UCSD-AML1 (cell line): ENCODE measurements around the gene RIMBP2.

Experiments used
- DNase-seq: peaks from one replicate; lab custom pipeline; 2025; ENCODE audit not compliant: unreplicated experiment; lab: John Stamatoyannopoulos, UW

The RIMBP2 gene

DNA sequence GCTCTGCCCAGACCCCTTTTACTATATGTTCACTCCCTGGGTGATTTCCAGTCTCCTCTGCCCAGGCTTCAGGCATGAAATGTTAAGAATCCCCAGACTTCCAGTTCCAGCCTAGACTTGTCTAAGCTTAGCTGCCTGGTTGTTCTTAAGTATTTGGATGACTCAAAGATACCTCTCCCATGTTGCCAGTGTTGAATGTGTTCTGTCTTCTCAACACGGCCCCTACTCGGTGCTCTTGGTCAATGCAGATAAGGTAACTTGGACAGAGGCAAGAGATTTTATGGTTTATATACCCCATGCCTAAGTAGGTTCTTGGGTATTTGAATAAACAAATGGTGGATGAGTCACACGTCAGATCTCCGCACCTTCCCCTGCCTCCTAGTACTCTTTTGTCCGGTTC, 364.8 kb downstream of the RIMBP2 start:
- DNase-seq: no peak

DNA sequence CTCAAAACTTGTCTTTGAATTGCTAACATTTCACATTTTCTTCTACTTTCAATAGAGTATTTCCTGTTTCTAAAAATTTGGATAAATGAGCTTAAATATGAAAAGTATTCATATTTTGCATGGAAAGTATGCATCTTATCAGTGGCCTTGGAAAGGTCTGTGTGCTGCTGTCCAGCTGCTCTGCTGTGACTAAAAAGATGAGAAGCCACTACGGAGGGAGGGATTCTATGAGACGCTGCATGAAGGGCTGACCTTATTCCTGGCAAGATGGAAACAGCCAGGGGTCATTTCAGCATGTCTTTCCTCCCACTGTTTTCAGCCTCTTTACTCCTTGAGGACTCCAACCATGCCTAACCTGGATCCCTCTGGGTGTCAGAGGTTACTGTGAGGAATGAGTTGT, 365.4 kb downstream of the RIMBP2 start:
- DNase-seq: no peak

DNA sequence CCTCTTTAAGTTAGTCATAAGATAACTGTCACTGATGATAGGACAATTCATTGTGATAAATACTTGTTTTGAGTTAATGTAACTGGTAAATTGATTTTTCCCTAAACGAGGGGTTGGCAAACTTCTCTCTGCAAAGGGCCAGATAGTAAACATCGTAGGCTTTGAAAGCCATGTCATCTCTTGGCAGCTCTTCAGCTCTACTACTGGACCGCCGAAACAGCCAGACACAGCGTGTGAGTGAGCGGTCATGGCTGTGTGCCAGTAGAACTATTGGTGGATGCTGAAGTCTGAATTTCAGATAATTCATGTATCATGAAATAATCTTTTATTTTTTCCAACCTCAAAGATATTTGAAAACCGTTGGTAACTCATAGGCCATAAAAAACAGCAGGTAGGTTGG, 368.5 kb downstream of the RIMBP2 start:
- no peak for DNase-seq
